GM19452 (cell line): Measurements from ENCODE around the gene ISG20.
"Not testable (repeated sequence)": the region's sequence is repeated elsewhere in the genome, so short reads cannot be mapped to it uniquely, and the experiment has no call there.

Experiments
- ATAC-seq: cut with Tn5 transposase; IDR thresholded peaks from one replicate; pipeline ENCODE4 v1.9.1; 2021; ENCODE audit not compliant: unreplicated experiment

The ISG20 gene

GRCh38 chr15:88617790-88618189, 21.0 kb upstream of the ISG20 start:
- ATAC-seq = no peak

- ATAC-seq = no peak
Observed at GRCh38 chr15:88618686-88619085, 20.1 kb upstream of the ISG20 start.

- ATAC-seq = no peak
Observed at GRCh38 chr15:88619796-88620195, 19.0 kb upstream of the ISG20 start.

GRCh38 chr15:88620995-88621772, 17.6 kb upstream of the ISG20 start, which contains the start of gene AEN:
TSS of gene AEN (plus strand) at chr15:88621340. CDS start at chr15:88626210, 4,870 bp downstream.
- peak; percentile 93 for ATAC-seq

GRCh38 chr15:88621789-88622604, 16.8 kb upstream of the ISG20 start:
- peak; percentile 32 for ATAC-seq

- ATAC-seq = no peak
Observed at GRCh38 chr15:88622605-88622975, 16.2 kb upstream of the ISG20 start.

GRCh38 chr15:88623061-88623460, 15.8 kb upstream of the ISG20 start:
- ATAC-seq = no peak

- ATAC-seq = no peak
Observed at GRCh38 chr15:88623632-88624031, 15.2 kb upstream of the ISG20 start.

GRCh38 chr15:88624156-88624970, 14.5 kb upstream of the ISG20 start:
- peak; percentile 26 for ATAC-seq

- no peak for ATAC-seq
Observed at GRCh38 chr15:88624971-88625490, 13.8 kb upstream of the ISG20 start.

GRCh38 chr15:88625943-88626741, 12.7 kb upstream of the ISG20 start:
- no peak for ATAC-seq

GRCh38 chr15:88627463-88627862, 11.4 kb upstream of the ISG20 start:
- no peak for ATAC-seq

GRCh38 chr15:88628018-88628654, 10.7 kb upstream of the ISG20 start:
- ATAC-seq = no peak

- ATAC-seq = no peak
Observed at GRCh38 chr15:88629071-88629470, 9.7 kb upstream of the ISG20 start.

- no peak for ATAC-seq
Observed at GRCh38 chr15:88630141-88630721, 8.6 kb upstream of the ISG20 start.

GRCh38 chr15:88630798-88631463, 7.9 kb upstream of the ISG20 start:
- no peak for ATAC-seq

GRCh38 chr15:88631464-88632028, 7.3 kb upstream of the ISG20 start:
- ATAC-seq = no peak

GRCh38 chr15:88632797-88633196, 6.0 kb upstream of the ISG20 start:
- not testable (repeated sequence) for ATAC-seq

GRCh38 chr15:88634449-88634848, 4.4 kb upstream of the ISG20 start:
- ATAC-seq = no peak
